ENCODE data around the gene ELFN1. TPM values are rescaled to one million over a fixed set of nuclear protein-coding genes. Genes with fewer than 3 reads are reported as not detected.

The ELFN1 gene
- total RNA-seq, 2 donors from 2014 or later: 0.33 to 1.3 TPM

DNA sequence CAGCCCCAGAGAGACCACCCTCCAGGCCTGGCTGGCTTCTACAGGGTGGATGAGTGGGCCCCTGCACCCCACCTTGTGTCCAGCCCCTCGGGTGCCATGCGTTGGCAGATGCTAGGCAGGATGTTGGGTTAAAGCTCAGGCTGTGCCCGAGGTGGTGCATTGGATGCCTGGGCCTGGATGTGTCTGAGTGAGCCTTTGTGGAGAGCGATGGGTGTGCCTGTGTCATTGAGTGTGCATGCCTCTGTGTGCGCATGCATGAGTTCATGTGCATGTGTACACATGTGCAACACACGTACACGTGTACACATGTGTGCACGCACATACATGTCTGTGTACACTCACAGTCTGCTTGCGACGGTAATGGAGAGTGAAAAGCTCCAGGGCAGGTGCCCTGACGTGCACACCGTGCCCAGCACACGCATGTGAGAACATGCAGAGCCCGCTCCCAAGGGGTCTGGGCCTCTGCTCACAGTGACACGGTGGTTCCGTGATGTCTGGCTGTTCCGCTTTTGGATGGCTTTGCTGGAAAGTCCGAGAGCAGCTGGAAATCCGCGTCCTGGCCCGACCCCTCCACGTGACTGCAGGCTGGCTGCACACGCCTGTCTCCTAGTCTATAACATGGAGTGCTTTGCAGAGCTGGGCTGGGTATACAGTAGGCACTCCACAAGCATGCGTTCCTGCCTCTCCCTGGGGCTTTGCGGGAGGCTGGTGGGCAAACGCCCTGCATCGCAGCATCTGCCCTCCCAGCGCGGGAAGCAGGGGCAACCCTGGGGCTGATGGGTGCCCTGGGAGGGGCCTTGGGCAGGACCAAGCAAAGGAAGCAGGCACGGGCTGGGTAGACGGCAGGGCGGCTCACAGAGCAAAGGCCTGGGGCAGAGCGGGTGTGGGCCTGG lies 36.9 kb downstream of the ELFN1 start:
- ATAC-seq (no peak), DNase-seq (peak in 1 of 4 donors; percentile 3)
- no peak overlapping the region for H3K4me3 ChIP-seq
- H3K36me3 ChIP-seq (replicated peaks in 1 of 2; ENCODE audit: insufficient read depth in 1 of 2, low read depth in 2 of 2): no peaks in the 10 kb centered on the region
- H3K4me1 ChIP-seq: no peaks in the 10 kb centered on the region
- intact Hi-C loops (cut with DNase I): no loop called here
- no peak for TF ChIP-seq POLR2A (IDR thresholded peaks at IDR 0.05)
- TF ChIP-seq, protein P1, sequence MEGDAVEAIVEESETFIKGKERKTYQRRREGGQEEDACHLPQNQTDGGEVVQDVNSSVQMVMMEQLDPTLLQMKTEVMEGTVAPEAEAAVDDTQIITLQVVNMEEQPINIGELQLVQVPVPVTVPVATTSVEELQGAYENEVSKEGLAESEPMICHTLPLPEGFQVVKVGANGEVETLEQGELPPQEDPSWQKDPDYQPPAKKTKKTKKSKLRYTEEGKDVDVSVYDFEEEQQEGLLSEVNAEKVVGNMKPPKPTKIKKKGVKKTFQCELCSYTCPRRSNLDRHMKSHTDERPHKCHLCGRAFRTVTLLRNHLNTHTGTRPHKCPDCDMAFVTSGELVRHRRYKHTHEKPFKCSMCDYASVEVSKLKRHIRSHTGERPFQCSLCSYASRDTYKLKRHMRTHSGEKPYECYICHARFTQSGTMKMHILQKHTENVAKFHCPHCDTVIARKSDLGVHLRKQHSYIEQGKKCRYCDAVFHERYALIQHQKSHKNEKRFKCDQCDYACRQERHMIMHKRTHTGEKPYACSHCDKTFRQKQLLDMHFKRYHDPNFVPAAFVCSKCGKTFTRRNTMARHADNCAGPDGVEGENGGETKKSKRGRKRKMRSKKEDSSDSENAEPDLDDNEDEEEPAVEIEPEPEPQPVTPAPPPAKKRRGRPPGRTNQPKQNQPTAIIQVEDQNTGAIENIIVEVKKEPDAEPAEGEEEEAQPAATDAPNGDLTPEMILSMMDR (IDR thresholded peaks at IDR 0.05): no peak
- peaks cover 0 to 18% (median 0%) of the 10 kb centered on the region in 3 donors for H3K9me3 ChIP-seq
- no peaks in the 10 kb centered on the region for H3K27me3 ChIP-seq
- H3K27ac ChIP-seq: no peak overlapping the region
- WGBS, 2 donors: 80 to 83% methylated on average over 14 to 32 of the region's 33 CpGs

DNA sequence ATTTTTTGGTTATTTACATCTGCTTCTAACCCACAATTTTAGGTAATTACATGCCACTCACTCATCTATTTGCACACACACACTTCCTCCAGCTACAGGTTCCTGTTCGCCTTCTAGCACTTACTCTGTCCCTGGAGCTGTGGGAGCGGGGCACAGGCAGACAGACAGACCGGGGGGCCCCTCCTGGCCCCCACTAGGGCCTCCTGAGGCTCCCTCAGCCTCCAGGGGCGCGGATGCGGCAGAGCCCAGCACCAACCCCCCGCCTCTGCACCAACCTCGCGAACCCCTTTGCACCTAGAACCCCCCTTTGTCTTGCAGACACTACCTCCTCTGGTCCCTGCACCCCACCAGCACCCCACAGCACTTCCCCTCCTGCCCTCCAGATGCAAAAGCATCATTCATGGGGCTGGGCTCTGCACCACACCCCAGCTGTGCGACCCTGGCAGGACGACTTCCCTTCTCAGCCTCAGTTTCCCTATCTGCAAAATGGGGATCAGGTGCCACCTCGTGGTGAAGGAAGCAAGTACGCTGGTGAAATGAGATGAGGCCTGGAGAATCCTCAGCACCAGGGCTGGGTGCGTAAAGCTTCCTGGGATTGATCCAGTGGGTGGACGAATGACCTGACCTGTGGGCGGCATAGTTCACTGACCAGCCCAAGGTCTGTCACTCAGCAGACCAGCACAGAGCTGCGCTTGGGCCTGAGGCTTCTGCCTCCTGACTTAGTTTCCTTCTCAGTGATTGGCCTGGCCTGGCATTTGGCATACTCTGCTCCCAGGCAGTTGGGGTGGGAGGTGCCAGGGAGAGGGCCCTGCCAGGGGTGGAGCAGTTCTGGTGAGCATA lies 37.9 kb downstream of the ELFN1 start:
- no peaks in the 10 kb centered on the region for H3K27me3 ChIP-seq
- WGBS, 2 donors: 76 to 77% methylated on average over 13 to 17 of the region's 17 CpGs
- no peaks in the 10 kb centered on the region for H3K36me3 ChIP-seq (replicated peaks in 1 of 2; ENCODE audit: insufficient read depth in 1 of 2, low read depth in 2 of 2)
- H3K4me1 ChIP-seq: no peaks in the 10 kb centered on the region
- intact Hi-C loops (cut with DNase I): no loop called here
- ATAC-seq (no peak), DNase-seq (no peak)
- no peak overlapping the region for H3K4me3 ChIP-seq
- H3K27ac ChIP-seq: no peak overlapping the region
- no peak for TF ChIP-seq POLR2A (IDR thresholded peaks at IDR 0.05)
- TF ChIP-seq, protein P1 (IDR thresholded peaks at IDR 0.05): peak in 1 of 7 experiments; percentile 7
- peaks cover 0 to 14% (median 0%) of the 10 kb centered on the region in 3 donors for H3K9me3 ChIP-seq

DNA sequence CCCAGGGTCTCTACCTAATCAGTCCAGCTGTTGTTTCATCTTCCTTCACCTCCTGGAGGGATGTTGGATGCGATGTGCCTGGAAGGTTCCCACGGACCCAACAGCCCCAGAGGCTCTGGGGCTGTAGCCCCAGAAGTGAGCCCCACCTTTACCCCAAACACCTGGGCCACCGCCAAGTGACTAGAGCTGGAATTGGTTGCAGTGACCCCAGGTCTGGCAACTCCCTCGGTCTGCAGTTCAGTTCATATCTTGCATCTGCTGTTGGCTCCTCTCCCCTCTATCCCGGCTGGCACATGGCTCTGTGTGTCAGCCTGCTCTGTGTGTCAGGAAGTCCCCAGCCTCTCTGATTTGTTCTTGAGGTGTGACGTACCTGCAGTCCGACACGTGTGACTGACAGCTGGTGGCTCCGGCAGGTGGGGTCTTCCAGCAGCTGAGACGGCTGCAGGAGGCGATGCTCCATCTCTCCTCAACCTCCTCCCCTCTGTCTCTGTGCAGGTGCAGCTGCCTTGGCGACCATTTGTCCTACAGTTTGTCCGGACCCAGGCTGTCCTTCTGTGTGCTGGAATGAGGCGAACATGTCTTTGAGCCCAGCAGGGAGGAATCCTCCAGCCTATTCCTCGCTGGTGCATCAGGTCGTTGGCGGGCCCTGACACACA lies 38.6 kb downstream of the ELFN1 start:
- no peak overlapping the region for H3K4me3 ChIP-seq
- H3K27ac ChIP-seq: no peak overlapping the region
- no peaks in the 10 kb centered on the region for H3K27me3 ChIP-seq
- H3K36me3 ChIP-seq (replicated peaks in 1 of 2; ENCODE audit: insufficient read depth in 1 of 2, low read depth in 2 of 2): no peaks in the 10 kb centered on the region
- no peak for DNase-seq
- no peak for ATAC-seq
- peaks cover 4% of the 10 kb centered on the region for H3K4me1 ChIP-seq
- 91 to 92% methylated on average over 14 to 17 of the region's 17 CpGs for WGBS, 2 donors
- TF ChIP-seq POLR2A (IDR thresholded peaks at IDR 0.05): no peak
- TF ChIP-seq, protein P1 (IDR thresholded peaks at IDR 0.05): no peak
- H3K9me3 ChIP-seq: peaks cover 0 to 14% (median 0%) of the 10 kb centered on the region in 3 donors
- intact Hi-C loops (cut with DNase I): no loop called here

DNA sequence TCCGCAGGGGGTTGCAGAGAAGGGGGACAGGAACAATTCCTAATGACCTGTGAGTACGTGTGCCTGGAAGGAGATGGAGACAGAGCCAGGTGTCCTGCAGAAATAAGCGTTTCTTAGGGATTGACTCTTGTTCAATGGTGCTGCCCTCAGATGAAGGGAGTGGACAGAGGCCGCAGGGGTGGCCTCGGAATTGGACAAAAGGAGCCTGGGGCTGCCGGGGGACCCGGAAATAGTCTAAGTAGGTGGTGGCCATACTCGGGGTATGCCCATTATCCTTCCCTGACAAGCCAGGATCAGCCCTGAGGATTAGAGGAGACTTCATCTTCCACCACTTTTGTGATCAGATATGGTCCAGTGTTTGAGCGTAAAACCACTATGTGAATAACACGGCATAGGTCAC lies 39.2 kb downstream of the ELFN1 start:
- no peak for ATAC-seq

More for the DNA sequence above, 39.2 kb downstream of the ELFN1 start:
- TF ChIP-seq POLR2A (IDR thresholded peaks at IDR 0.05): no peak
- TF ChIP-seq, protein P1 (IDR thresholded peaks at IDR 0.05): no peak
- Histone ChIP-seq H3K27me3 (no peaks in the 10 kb centered on the region), H3K4me1 (peaks cover 10% of the 10 kb centered on the region), H3K4me3 (no peak overlapping the region), H3K9me3 (peaks cover 0 to 14% (median 0%) of the 10 kb centered on the region in 3 donors), H3K36me3 (replicated peaks in 1 of 2; ENCODE audit: insufficient read depth in 1 of 2, low read depth in 2 of 2) (no peaks in the 10 kb centered on the region), H3K27ac (no peak overlapping the region)
- intact Hi-C loops (cut with DNase I): no loop called here
- WGBS, 2 donors: 91 to 92% methylated on average over 10 of the region's 10 CpGs
- DNase-seq: no peak

All from body of pancreas (tissue), 4 donors.